ENCODE measurements around the gene PDE11A.

Gene PDE11A

GRCh38 chr2:177876950-177877349 lies 195.6 kb downstream of the PDE11A start:
- Histone ChIP-seq H3K27ac (no peak overlapping the region), H3K27me3 (ENCODE audit: insufficient read depth, low read depth, severe bottlenecking) (no peaks in the 10 kb centered on the region), H3K4me3 (ENCODE audit: low read depth, low read length) (no peak overlapping the region), H3K9me3 (ENCODE audit: severe bottlenecking) (peaks cover 2% of the 10 kb centered on the region), H3K36me3 (no peaks in the 10 kb centered on the region)
- no peak for TF ChIP-seq CTCF (IDR thresholded peaks at IDR 0.05; ENCODE audit: low read depth, low read length)
- DNase-seq: no peak

GRCh38 chr2:177874686-177875085 lies 197.9 kb downstream of the PDE11A start:
- H3K36me3 ChIP-seq: no peaks in the 10 kb centered on the region
- no peak for TF ChIP-seq CTCF (IDR thresholded peaks at IDR 0.05; ENCODE audit: low read depth, low read length)
- H3K27me3 ChIP-seq (ENCODE audit: insufficient read depth, low read depth, severe bottlenecking): no peaks in the 10 kb centered on the region
- no peaks in the 10 kb centered on the region for H3K9me3 ChIP-seq (ENCODE audit: severe bottlenecking)
- no peak overlapping the region for H3K4me3 ChIP-seq (ENCODE audit: low read depth, low read length)
- no peak overlapping the region for H3K27ac ChIP-seq
- DNase-seq: no peak

- no peaks in the 10 kb centered on the region for H3K27me3 ChIP-seq (ENCODE audit: insufficient read depth, low read depth, severe bottlenecking)
- H3K9me3 ChIP-seq (ENCODE audit: severe bottlenecking): no peaks in the 10 kb centered on the region
- no peaks in the 10 kb centered on the region for H3K36me3 ChIP-seq
- no peak overlapping the region for H3K27ac ChIP-seq
- no peak for DNase-seq
- TF ChIP-seq CTCF (IDR thresholded peaks at IDR 0.05; ENCODE audit: low read depth, low read length): no peak
- H3K4me3 ChIP-seq (ENCODE audit: low read depth, low read length): no peak overlapping the region
These were observed 198.7 kb downstream of the PDE11A start for GRCh38 chr2:177873915-177874314.

- no peak for TF ChIP-seq CTCF (IDR thresholded peaks at IDR 0.05; ENCODE audit: low read depth, low read length)
- no peak for DNase-seq
- no peak overlapping the region for H3K4me3 ChIP-seq (ENCODE audit: low read depth, low read length)
- no peaks in the 10 kb centered on the region for H3K36me3 ChIP-seq
- H3K9me3 ChIP-seq (ENCODE audit: severe bottlenecking): no peaks in the 10 kb centered on the region
- no peaks in the 10 kb centered on the region for H3K27me3 ChIP-seq (ENCODE audit: insufficient read depth, low read depth, severe bottlenecking)
- no peak overlapping the region for H3K27ac ChIP-seq
These were observed 200.3 kb downstream of the PDE11A start for GRCh38 chr2:177872286-177872685.

GRCh38 chr2:177869912-177870311 lies 202.7 kb downstream of the PDE11A start:
- Histone ChIP-seq H3K9me3 (ENCODE audit: severe bottlenecking) (no peaks in the 10 kb centered on the region), H3K27ac (no peak overlapping the region), H3K36me3 (no peaks in the 10 kb centered on the region), H3K27me3 (ENCODE audit: insufficient read depth, low read depth, severe bottlenecking) (no peaks in the 10 kb centered on the region), H3K4me3 (ENCODE audit: low read depth, low read length) (no peak overlapping the region)
- no peak for DNase-seq
- no peak for TF ChIP-seq CTCF (IDR thresholded peaks at IDR 0.05; ENCODE audit: low read depth, low read length)

GRCh38 chr2:177869209-177869608 lies 203.4 kb downstream of the PDE11A start:
- no peaks in the 10 kb centered on the region for H3K27me3 ChIP-seq (ENCODE audit: insufficient read depth, low read depth, severe bottlenecking)
- no peaks in the 10 kb centered on the region for H3K36me3 ChIP-seq
- no peak overlapping the region for H3K4me3 ChIP-seq (ENCODE audit: low read depth, low read length)
- no peaks in the 10 kb centered on the region for H3K9me3 ChIP-seq (ENCODE audit: severe bottlenecking)
- H3K27ac ChIP-seq: no peak overlapping the region
- TF ChIP-seq CTCF (IDR thresholded peaks at IDR 0.05; ENCODE audit: low read depth, low read length): no peak
- DNase-seq: no peak

All from WERI-Rb-1 (cell line).